Measurements from ENCODE around the gene CDH4. TPM values are rescaled to one million over a fixed set of nuclear protein-coding genes. Genes with fewer than 3 reads are reported as not detected.

The CDH4 gene
- total RNA-seq, 1 donor from 2014 or later, result 0.99 TPM

DNA sequence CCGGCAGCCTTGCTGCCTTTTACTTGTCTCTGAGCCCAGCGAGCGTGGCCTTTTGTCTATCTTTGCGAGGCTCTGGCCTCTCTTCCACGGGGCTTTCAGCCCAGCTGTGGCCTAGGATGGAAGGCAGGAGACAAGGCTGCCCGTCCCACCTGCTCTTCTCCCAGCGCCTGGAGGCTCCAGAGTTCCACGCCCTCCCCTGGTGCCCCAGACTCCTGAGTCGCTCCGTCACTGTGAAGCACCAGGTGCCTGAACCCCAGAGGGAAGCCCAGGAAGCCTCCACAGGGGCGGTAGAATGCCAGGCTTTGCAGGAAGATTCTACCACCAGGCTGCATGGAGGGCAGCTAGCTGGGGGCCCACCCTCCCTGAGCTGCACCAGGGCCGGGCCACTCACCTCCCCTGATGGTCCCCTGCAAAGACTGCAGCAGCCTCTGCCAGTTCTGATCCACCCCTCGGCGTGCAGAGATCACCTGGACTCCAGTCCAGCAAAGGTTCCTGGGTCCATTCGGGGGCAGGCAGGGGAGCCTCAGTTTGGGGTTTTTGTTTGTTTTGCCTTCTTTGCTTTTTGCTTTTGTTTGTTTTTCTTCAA lies 384.6 kb downstream of the CDH4 start:
- Mint-ChIP-seq H3K9me3 (ENCODE audit: low read depth) (no peaks in the 10 kb centered on the region), H3K4me3 (ENCODE audit: unreplicated experiment) (no peak overlapping the region), H3K4me1 (ENCODE audit: low read depth) (no peaks in the 10 kb centered on the region), H3K27ac (ENCODE audit: unreplicated experiment) (no peak overlapping the region), H3K36me3 (ENCODE audit: low read depth) (no peaks in the 10 kb centered on the region), H3K27me3 (ENCODE audit: low read depth) (peaks cover 19% of the 10 kb centered on the region)
- DNase-seq (ENCODE audit: low spot score), result no peak
- TF ChIP-seq, protein P1, sequence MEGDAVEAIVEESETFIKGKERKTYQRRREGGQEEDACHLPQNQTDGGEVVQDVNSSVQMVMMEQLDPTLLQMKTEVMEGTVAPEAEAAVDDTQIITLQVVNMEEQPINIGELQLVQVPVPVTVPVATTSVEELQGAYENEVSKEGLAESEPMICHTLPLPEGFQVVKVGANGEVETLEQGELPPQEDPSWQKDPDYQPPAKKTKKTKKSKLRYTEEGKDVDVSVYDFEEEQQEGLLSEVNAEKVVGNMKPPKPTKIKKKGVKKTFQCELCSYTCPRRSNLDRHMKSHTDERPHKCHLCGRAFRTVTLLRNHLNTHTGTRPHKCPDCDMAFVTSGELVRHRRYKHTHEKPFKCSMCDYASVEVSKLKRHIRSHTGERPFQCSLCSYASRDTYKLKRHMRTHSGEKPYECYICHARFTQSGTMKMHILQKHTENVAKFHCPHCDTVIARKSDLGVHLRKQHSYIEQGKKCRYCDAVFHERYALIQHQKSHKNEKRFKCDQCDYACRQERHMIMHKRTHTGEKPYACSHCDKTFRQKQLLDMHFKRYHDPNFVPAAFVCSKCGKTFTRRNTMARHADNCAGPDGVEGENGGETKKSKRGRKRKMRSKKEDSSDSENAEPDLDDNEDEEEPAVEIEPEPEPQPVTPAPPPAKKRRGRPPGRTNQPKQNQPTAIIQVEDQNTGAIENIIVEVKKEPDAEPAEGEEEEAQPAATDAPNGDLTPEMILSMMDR (IDR thresholded peaks at IDR 0.05), result no peak

DNA sequence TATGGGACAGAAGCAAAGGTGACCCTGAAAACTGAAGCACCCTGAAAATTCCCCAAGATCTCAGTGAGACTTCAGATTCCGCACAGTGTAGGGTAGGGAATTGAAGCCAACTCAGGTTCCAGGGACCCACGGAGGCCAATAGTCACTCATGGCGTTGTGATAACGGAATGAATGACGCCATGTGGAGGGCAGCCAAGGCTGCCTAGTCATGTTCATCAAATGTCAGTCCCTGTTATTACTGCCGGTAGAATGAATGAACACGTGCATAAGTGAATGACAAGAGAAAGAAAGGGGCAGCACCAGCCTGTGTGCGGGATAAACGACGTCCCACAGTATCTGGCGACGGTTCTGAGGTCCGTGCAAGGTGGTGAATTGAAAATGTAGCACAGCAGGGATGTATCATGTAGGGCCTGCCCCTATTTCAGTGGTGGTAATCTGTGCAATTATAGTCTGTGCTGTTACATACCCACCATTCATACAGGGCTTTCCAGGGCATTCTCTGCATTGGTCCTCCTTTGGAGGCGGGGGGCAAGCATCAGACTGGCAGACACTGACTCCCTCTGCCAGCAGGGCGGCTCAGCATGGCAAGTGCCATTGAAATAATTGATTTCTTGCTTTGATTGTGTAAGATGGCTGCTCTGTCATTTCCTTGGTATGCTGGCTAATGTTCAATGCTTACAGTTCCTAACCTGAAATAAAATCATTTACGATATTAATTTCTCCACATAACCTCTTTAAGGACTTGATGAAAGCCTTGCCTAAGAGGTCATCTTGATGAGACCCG lies 386.9 kb downstream of the CDH4 start:
- Mint-ChIP-seq H3K27me3 (ENCODE audit: low read depth) (peaks cover 17% of the 10 kb centered on the region), H3K27ac (ENCODE audit: unreplicated experiment) (no peak overlapping the region), H3K4me1 (ENCODE audit: low read depth) (no peaks in the 10 kb centered on the region), H3K36me3 (ENCODE audit: low read depth) (no peaks in the 10 kb centered on the region), H3K4me3 (ENCODE audit: unreplicated experiment) (no peak overlapping the region), H3K9me3 (ENCODE audit: low read depth) (peaks cover 4% of the 10 kb centered on the region)
- no peak for DNase-seq (ENCODE audit: low spot score)
- TF ChIP-seq, protein P1 (IDR thresholded peaks at IDR 0.05), result no peak

DNA sequence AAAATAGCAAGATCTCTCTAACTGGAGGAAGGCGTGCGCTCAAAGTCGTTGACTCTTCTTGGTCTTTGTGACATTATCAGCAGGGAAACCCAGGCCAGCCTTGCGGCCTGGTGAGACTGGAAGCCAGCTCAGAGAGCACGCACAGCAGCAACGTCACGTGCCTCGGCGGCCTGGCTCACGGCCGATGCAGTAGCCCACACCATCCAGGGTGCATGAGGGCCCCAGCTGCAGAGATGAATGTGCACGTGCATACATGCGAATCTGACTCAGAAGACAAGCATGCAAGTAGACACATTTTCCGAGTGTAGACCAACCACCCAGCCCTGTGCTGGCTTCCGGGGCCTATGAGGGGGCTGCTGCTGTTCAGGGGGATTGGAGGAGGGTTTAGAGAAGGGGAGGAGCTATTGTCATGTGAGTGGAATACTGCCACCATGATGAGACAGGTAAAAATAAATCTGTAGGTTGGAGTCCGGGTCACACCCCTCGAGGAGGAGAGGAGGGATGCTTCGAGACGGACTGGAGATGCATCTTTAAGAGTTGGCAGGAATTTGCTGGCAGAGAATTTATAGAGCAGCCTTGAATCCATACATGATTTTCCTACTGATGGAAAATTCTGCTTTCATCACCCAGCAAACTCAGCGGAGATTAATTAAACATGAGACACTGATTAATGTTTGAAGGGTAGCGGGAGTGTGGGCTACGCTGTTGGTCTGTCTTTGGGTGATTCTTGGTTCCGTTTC lies 388.2 kb downstream of the CDH4 start:
- TF ChIP-seq, protein P1 (IDR thresholded peaks at IDR 0.05), result no peak
- no peak overlapping the region for H3K27ac Mint-ChIP-seq (ENCODE audit: unreplicated experiment)
- DNase-seq (ENCODE audit: low spot score), result no peak

DNA sequence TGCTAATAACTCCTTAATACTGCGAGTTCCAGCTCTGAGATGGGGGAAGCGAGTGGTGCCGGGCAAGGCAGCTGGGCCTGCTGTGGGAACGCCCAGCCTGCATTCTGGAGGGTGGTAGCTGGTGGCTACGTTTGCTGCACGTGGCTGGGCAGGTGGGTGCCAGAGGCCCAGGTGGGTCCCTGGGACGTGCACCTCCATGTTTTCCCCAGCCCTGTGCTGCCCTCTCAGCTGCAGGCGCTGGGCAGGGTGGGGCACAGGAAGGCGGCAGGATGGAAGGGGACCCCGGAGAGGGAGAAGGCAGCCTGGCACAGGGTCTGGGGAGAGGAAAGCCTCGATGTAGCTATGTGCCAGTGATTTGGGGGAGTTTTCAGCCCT lies 388.8 kb downstream of the CDH4 start:
- TF ChIP-seq, protein P1 (IDR thresholded peaks at IDR 0.05), result no peak
- Mint-ChIP-seq H3K9me3 (ENCODE audit: low read depth) (peaks cover 4% of the 10 kb centered on the region), H3K27ac (ENCODE audit: unreplicated experiment) (no peak overlapping the region), H3K36me3 (ENCODE audit: low read depth) (no peaks in the 10 kb centered on the region), H3K4me3 (ENCODE audit: unreplicated experiment) (no peak overlapping the region), H3K27me3 (ENCODE audit: low read depth) (peaks cover 23% of the 10 kb centered on the region), H3K4me1 (ENCODE audit: low read depth) (no peaks in the 10 kb centered on the region)
- no peak for DNase-seq (ENCODE audit: low spot score)

More for the DNA sequence above, 388.2 kb downstream of the CDH4 start:
- Mint-ChIP-seq H3K36me3 (ENCODE audit: low read depth) (no peaks in the 10 kb centered on the region), H3K4me3 (ENCODE audit: unreplicated experiment) (no peak overlapping the region), H3K27me3 (ENCODE audit: low read depth) (peaks cover 23% of the 10 kb centered on the region), H3K9me3 (ENCODE audit: low read depth) (peaks cover 4% of the 10 kb centered on the region), H3K4me1 (ENCODE audit: low read depth) (no peaks in the 10 kb centered on the region)

DNA sequence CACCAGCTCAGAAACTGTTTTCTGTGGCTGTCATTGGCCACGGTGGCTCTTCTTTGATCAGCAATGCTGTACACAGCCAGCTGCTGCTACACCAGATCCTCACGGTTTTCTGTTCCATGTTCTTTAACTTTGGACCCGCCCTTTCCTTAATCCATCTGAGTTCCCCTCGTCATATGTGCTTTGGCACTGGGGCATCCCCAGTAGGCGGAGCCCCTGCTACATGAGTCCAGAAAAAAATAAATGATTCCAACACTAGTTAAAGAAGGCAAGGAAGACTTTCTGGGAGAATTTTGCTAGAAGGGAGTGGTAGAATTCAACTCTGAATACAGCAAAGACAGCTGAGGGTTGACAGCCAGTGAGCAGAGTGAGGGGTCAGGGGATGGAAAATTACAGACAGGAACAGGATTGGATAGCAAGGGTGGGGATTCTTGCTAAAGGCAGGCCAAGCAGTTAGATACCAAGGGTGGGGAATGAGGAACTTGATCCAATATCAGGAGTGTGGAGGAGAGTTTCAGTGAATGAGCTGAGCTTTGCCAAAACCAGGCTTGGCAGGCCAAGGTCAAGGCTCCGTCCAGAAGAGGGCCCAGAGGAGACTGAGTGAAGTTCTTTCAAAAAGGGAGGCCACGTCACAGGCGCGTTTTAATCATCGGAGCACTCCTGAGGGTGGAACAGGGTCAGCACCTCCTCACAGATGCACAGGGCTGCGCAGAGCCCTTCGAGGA lies 391.8 kb downstream of the CDH4 start:
- no peak overlapping the region for H3K4me3 Mint-ChIP-seq (ENCODE audit: unreplicated experiment)
- H3K36me3 Mint-ChIP-seq (ENCODE audit: low read depth), result no peaks in the 10 kb centered on the region

More for the DNA sequence above, 391.8 kb downstream of the CDH4 start:
- no peak for DNase-seq (ENCODE audit: low spot score)
- Mint-ChIP-seq H3K9me3 (ENCODE audit: low read depth) (peaks cover 4% of the 10 kb centered on the region), H3K27me3 (ENCODE audit: low read depth) (peaks cover 38% of the 10 kb centered on the region), H3K4me1 (ENCODE audit: low read depth) (no peaks in the 10 kb centered on the region), H3K27ac (ENCODE audit: unreplicated experiment) (no peak overlapping the region)
- TF ChIP-seq, protein P1 (IDR thresholded peaks at IDR 0.05), result no peak
